ENCODE measurements around the gene ARHGEF26.

Gene ARHGEF26

DNA sequence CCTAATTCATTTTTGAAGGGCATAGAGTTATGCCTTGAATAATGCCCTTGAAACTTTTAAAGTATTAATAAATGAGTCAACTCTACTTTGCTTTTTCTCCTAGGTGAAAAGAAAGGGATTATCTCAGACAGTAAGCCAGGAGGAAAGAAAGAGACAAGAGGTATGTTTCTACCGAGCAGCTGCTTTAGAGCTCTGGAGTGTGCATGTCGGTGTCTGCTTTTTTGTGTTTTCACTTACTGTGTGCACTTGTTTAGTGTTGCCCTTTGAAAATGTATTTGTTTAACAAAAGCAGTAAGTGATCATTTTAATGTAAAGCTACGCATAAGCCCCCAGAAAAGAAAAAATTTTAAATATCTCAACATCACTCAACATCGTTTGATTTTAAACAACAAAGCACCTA is 28.1 kb downstream of the ARHGEF26 start:
- Histone ChIP-seq H3K79me2 (ENCODE audit: insufficient read depth, low read length) (no peaks in the 10 kb centered on the region), H3K4me1 (ENCODE audit: insufficient read depth, low read length) (no peaks in the 10 kb centered on the region), H3K9ac (ENCODE audit: low read depth, low read length) (no peak overlapping the region), H3K4me3 (ENCODE audit: low read depth in 1 of 2, low read length in 2 of 2) (no peak overlapping the region), H3K27me3 (ENCODE audit: insufficient read depth, low read length, poor library complexity) (no peaks in the 10 kb centered on the region), H4K20me1 (ENCODE audit: insufficient read depth, low read length) (no peaks in the 10 kb centered on the region), H3K27ac (ENCODE audit: low read length) (no peak overlapping the region), H2AFZ (ENCODE audit: low read depth, low read length) (no peak overlapping the region), H3K4me2 (ENCODE audit: insufficient read depth, low read length) (no peak overlapping the region), H3K36me3 (ENCODE audit: insufficient read depth, low read length) (no peaks in the 10 kb centered on the region), H3K9me3 (ENCODE audit: insufficient read depth, low read length, severe bottlenecking) (no peaks in the 10 kb centered on the region)
- DNase-seq, result no peak
- ATAC-seq (ENCODE audit: insufficient read depth, low read depth), result no peak
- TF ChIP-seq, protein P1, sequence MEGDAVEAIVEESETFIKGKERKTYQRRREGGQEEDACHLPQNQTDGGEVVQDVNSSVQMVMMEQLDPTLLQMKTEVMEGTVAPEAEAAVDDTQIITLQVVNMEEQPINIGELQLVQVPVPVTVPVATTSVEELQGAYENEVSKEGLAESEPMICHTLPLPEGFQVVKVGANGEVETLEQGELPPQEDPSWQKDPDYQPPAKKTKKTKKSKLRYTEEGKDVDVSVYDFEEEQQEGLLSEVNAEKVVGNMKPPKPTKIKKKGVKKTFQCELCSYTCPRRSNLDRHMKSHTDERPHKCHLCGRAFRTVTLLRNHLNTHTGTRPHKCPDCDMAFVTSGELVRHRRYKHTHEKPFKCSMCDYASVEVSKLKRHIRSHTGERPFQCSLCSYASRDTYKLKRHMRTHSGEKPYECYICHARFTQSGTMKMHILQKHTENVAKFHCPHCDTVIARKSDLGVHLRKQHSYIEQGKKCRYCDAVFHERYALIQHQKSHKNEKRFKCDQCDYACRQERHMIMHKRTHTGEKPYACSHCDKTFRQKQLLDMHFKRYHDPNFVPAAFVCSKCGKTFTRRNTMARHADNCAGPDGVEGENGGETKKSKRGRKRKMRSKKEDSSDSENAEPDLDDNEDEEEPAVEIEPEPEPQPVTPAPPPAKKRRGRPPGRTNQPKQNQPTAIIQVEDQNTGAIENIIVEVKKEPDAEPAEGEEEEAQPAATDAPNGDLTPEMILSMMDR (IDR thresholded peaks at IDR 0.05; ENCODE audit: borderline replicate concordance, extremely low read depth, low read length, poor library complexity, severe bottlenecking), result no peak
- no peak for TF ChIP-seq EZH2 (IDR thresholded peaks at IDR 0.05; ENCODE audit: borderline replicate concordance, low read depth, low read length, severe bottlenecking)

DNA sequence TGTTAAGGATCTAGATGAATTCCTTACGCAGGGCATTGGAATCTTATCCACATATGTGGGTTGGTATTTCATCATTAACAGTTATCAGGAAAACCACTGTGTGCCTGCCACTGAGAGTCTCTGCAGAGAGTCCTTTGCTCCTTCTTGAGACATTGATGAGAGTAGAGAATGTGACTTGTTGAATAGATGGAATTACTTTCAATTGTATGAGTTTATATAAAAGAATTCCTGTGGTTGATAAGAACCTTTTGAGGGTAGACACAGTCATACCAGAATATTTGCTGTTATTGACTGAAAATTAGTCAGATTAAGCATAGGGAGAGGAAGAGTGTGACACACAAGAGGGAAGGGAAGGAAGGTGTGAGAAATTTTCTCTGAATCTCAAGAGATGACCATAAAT is 30.8 kb downstream of the ARHGEF26 start:
- Histone ChIP-seq H3K27ac (ENCODE audit: low read length) (no peak overlapping the region), H3K4me1 (ENCODE audit: insufficient read depth, low read length) (no peaks in the 10 kb centered on the region), H4K20me1 (ENCODE audit: insufficient read depth, low read length) (no peaks in the 10 kb centered on the region), H3K4me2 (ENCODE audit: insufficient read depth, low read length) (no peak overlapping the region), H3K27me3 (ENCODE audit: insufficient read depth, low read length, poor library complexity) (no peaks in the 10 kb centered on the region), H2AFZ (ENCODE audit: low read depth, low read length) (no peak overlapping the region), H3K36me3 (ENCODE audit: insufficient read depth, low read length) (no peaks in the 10 kb centered on the region), H3K4me3 (ENCODE audit: low read depth in 1 of 2, low read length in 2 of 2) (no peak overlapping the region), H3K9me3 (ENCODE audit: insufficient read depth, low read length, severe bottlenecking) (no peaks in the 10 kb centered on the region), H3K79me2 (ENCODE audit: insufficient read depth, low read length) (no peaks in the 10 kb centered on the region), H3K9ac (ENCODE audit: low read depth, low read length) (no peak overlapping the region)
- no peak for ATAC-seq (ENCODE audit: insufficient read depth, low read depth)
- DNase-seq, result no peak
- no peak for TF ChIP-seq EZH2 (IDR thresholded peaks at IDR 0.05; ENCODE audit: borderline replicate concordance, low read depth, low read length, severe bottlenecking)
- TF ChIP-seq, protein P1 (IDR thresholded peaks at IDR 0.05; ENCODE audit: borderline replicate concordance, extremely low read depth, low read length, poor library complexity, severe bottlenecking), result no peak

DNA sequence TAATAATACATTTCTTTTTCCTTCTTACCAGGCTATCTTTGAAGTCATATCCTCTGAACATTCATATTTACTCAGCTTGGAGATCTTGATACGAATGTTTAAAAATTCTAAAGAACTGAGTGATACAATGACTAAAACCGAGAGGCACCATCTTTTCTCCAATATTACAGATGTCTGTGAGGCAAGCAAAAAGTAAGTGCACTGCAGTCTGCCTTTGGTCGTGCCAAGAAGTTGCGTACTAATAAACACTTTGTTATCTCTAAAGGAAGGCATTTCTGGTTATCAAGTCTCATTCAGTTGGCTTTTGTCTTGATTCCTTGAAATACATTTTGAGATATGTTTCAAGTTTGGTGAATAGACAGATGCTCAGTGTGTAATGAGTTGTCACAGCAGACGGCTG is 31.6 kb downstream of the ARHGEF26 start:
- DNase-seq (no peak), ATAC-seq (ENCODE audit: insufficient read depth, low read depth) (no peak)
- TF ChIP-seq, protein P1 (IDR thresholded peaks at IDR 0.05; ENCODE audit: borderline replicate concordance, extremely low read depth, low read length, poor library complexity, severe bottlenecking), result no peak
- no peak for TF ChIP-seq EZH2 (IDR thresholded peaks at IDR 0.05; ENCODE audit: borderline replicate concordance, low read depth, low read length, severe bottlenecking)
- Histone ChIP-seq H3K27me3 (ENCODE audit: insufficient read depth, low read length, poor library complexity) (no peaks in the 10 kb centered on the region), H3K36me3 (ENCODE audit: insufficient read depth, low read length) (no peaks in the 10 kb centered on the region), H3K4me3 (ENCODE audit: low read depth in 1 of 2, low read length in 2 of 2) (no peak overlapping the region), H4K20me1 (ENCODE audit: insufficient read depth, low read length) (no peaks in the 10 kb centered on the region), H3K27ac (ENCODE audit: low read length) (no peak overlapping the region), H3K4me1 (ENCODE audit: insufficient read depth, low read length) (no peaks in the 10 kb centered on the region), H3K4me2 (ENCODE audit: insufficient read depth, low read length) (no peak overlapping the region), H3K9ac (ENCODE audit: low read depth, low read length) (no peak overlapping the region), H3K9me3 (ENCODE audit: insufficient read depth, low read length, severe bottlenecking) (no peaks in the 10 kb centered on the region), H2AFZ (ENCODE audit: low read depth, low read length) (no peak overlapping the region), H3K79me2 (ENCODE audit: insufficient read depth, low read length) (no peaks in the 10 kb centered on the region)

DNA sequence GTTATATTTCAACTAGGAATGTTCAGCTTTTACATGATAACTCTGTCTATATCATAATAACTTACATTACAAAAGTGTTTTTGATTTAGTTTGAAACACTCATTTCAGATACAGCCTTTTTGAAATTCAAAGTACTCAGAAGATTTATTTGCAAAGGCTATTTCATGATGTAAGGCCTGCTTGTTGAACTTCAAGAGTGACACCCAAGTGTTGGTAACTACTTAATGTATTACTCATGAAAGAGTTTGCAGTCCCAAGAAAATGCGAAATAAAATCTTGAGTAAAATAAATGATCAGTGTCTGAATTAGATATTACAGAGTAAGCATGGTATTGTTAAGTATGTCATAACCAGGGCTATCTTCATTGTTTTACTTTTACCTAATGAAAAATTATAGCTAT is 35.3 kb downstream of the ARHGEF26 start:
- H3K4me3 ChIP-seq (ENCODE audit: low read depth in 1 of 2, low read length in 2 of 2), result no peak overlapping the region
- H3K79me2 ChIP-seq (ENCODE audit: insufficient read depth, low read length), result no peaks in the 10 kb centered on the region
- H3K27ac ChIP-seq (ENCODE audit: low read length), result no peak overlapping the region
- TF ChIP-seq, protein P1 (IDR thresholded peaks at IDR 0.05; ENCODE audit: borderline replicate concordance, extremely low read depth, low read length, poor library complexity, severe bottlenecking), result no peak
- TF ChIP-seq EZH2 (IDR thresholded peaks at IDR 0.05; ENCODE audit: borderline replicate concordance, low read depth, low read length, severe bottlenecking), result no peak
- no peaks in the 10 kb centered on the region for H3K27me3 ChIP-seq (ENCODE audit: insufficient read depth, low read length, poor library complexity)
- DNase-seq, result no peak
- H3K9ac ChIP-seq (ENCODE audit: low read depth, low read length), result no peak overlapping the region
- no peaks in the 10 kb centered on the region for H4K20me1 ChIP-seq (ENCODE audit: insufficient read depth, low read length)
- H3K36me3 ChIP-seq (ENCODE audit: insufficient read depth, low read length), result no peaks in the 10 kb centered on the region
- H3K4me1 ChIP-seq (ENCODE audit: insufficient read depth, low read length), result no peaks in the 10 kb centered on the region
- ATAC-seq (ENCODE audit: insufficient read depth, low read depth), result no peak
- no peak overlapping the region for H3K4me2 ChIP-seq (ENCODE audit: insufficient read depth, low read length)
- H2AFZ ChIP-seq (ENCODE audit: low read depth, low read length), result no peak overlapping the region
- no peaks in the 10 kb centered on the region for H3K9me3 ChIP-seq (ENCODE audit: insufficient read depth, low read length, severe bottlenecking)

Measured in DND-41 (cell line).